Placental pericyte (primary cell): ENCODE results near the gene PER1. TPM values are rescaled to one million over a fixed set of nuclear protein-coding genes. Genes with fewer than 3 reads are reported as not detected.

Experiments
- total RNA-seq: library from RNA; depleted of rRNA; stranded (reverse); fragments of >200 nt; gene quantifications from 2 replicates; pipeline ENCODE4 v1.2.3, GENCODE V29; 2012

Gene PER1, protein sequence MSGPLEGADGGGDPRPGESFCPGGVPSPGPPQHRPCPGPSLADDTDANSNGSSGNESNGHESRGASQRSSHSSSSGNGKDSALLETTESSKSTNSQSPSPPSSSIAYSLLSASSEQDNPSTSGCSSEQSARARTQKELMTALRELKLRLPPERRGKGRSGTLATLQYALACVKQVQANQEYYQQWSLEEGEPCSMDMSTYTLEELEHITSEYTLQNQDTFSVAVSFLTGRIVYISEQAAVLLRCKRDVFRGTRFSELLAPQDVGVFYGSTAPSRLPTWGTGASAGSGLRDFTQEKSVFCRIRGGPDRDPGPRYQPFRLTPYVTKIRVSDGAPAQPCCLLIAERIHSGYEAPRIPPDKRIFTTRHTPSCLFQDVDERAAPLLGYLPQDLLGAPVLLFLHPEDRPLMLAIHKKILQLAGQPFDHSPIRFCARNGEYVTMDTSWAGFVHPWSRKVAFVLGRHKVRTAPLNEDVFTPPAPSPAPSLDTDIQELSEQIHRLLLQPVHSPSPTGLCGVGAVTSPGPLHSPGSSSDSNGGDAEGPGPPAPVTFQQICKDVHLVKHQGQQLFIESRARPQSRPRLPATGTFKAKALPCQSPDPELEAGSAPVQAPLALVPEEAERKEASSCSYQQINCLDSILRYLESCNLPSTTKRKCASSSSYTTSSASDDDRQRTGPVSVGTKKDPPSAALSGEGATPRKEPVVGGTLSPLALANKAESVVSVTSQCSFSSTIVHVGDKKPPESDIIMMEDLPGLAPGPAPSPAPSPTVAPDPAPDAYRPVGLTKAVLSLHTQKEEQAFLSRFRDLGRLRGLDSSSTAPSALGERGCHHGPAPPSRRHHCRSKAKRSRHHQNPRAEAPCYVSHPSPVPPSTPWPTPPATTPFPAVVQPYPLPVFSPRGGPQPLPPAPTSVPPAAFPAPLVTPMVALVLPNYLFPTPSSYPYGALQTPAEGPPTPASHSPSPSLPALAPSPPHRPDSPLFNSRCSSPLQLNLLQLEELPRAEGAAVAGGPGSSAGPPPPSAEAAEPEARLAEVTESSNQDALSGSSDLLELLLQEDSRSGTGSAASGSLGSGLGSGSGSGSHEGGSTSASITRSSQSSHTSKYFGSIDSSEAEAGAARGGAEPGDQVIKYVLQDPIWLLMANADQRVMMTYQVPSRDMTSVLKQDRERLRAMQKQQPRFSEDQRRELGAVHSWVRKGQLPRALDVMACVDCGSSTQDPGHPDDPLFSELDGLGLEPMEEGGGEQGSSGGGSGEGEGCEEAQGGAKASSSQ (N-terminal part only)
- 6.2 and 14.2 TPM in 2 replicates for total RNA-seq

GRCh38 chr17:8152112-8152775, at the start of gene PER1:
TSS of gene PER1 (minus strand) at chr17:8152404. CDS start at chr17:8150706, 1,698 bp downstream.

GRCh38 chr17:8189711-8190477, 37.7 kb upstream of the PER1 start, which contains the start of gene BORCS6:
TSS of gene BORCS6 (minus strand) at chr17:8190180. CDS start at chr17:8190140, 40 bp downstream.

DNA sequence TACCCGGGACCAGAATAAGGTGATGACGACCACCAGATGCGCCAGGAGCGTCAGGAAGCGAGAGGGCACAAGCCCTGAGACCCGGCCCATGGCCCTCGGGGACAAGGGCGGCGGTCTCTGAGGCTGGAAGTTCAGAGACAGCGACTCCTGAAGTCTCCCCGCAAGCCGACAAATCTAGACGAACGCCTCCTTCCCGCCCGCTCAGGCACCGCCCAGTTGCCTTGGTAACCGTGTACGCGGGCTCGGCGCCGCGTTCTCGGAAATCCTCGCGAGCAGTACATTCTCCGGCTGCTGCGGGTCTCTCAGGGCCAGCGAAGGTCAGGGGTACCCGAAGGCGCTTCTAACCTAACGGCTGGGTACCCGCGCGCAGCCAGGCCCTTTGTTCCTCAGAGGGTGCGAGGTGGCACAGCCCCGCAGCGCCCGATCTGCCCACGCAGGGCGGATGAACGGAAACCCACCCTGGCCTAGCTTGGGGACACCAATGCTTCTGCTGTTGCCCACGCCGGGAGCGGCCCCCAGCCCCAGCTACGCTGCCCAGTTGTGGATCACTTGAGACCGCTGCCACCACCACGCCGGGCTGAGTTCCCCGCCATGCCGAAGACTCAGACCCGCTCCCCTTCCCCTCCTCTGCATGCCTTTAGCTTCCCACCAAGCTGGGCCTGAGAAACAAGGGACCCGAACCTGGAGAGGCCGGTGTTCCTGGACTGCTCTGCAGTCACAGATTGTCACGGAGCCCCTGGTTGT, 24.2 kb upstream of the PER1 start, which contains the start of gene TMEM107:
Gene TMEM107, minus strand, starts transcription at position 184 of the 744 bp plus-strand sequence. Its CDS starts 94 bp downstream, at position 90.

GRCh38 chr17:8162233-8162996, 10.2 kb upstream of the PER1 start, which contains the start of gene VAMP2:
TSS of gene VAMP2 (minus strand) at chr17:8162948. CDS start at chr17:8162879, 69 bp downstream.

GRCh38 chr17:8123695-8124349, 28.4 kb downstream of the PER1 start, which contains the start of gene HES7:
TSS of gene HES7 (minus strand) at chr17:8124106. CDS start at chr17:8124084, 22 bp downstream.

GRCh38 chr17:8117980-8118768, 34.0 kb downstream of the PER1 start, which contains the start of gene ALOXE3:
TSS of gene ALOXE3 (minus strand) at chr17:8118514. CDS start at chr17:8117990, 524 bp downstream.

Other genes starting within 250 kb of the PER1 start
- gene RNF227, start 236.1 kb downstream of the PER1 start, total RNA-seq: 1.1 and 6.2 TPM in 2 replicates
- 1.9 TPM in 1 of 2 replicates, not detected in the other for gene KCNAB3, start 222.5 kb downstream of the PER1 start, total RNA-seq
- 47.0 and 68.7 TPM in 2 replicates for gene TRAPPC1, start 220.5 kb downstream of the PER1 start, total RNA-seq
- gene CNTROB, start 220.2 kb downstream of the PER1 start, total RNA-seq: 19.3 and 37.2 TPM in 2 replicates
- gene GUCY2D, start 149.8 kb downstream of the PER1 start, total RNA-seq: not detected in 2 replicates
- under 0.01 TPM in 1 of 2 replicates, not detected in the other for gene ALOX15B, start 113.3 kb downstream of the PER1 start, total RNA-seq
- gene ALOX12B, start 64.7 kb downstream of the PER1 start, total RNA-seq: not detected in 2 replicates
- gene ALOXE3, start 33.9 kb downstream of the PER1 start, total RNA-seq: under 0.01 TPM in 1 of 2 replicates, not detected in the other
- under 0.01 TPM in 1 of 2 replicates, not detected in the other for gene HES7, start 28.3 kb downstream of the PER1 start, total RNA-seq
- gene VAMP2, start 10.5 kb upstream of the PER1 start, total RNA-seq: 5.0 TPM in 2 replicates
- 7.7 and 23.8 TPM in 2 replicates for gene TMEM107, start 24.0 kb upstream of the PER1 start, total RNA-seq
- 7.6 and 11.6 TPM in 2 replicates for gene BORCS6, start 37.8 kb upstream of the PER1 start, total RNA-seq
- 2.6 and 67.6 TPM in 2 replicates for gene AURKB, start 58.2 kb upstream of the PER1 start, total RNA-seq
- 6.3 and 9.4 TPM in 2 replicates for gene CTC1, start 95.7 kb upstream of the PER1 start, total RNA-seq
- gene PFAS, start 96.9 kb upstream of the PER1 start, total RNA-seq: 16.4 and 74.0 TPM in 2 replicates
- 7.4 and 16.9 TPM in 2 replicates for gene RANGRF, start 136.3 kb upstream of the PER1 start, total RNA-seq
- gene SLC25A35, start 143.0 kb upstream of the PER1 start, total RNA-seq: 0.66 and 1.4 TPM in 2 replicates
- not detected in 2 replicates for gene ARHGEF15, start 157.8 kb upstream of the PER1 start, total RNA-seq
- not detected in 2 replicates for gene ODF4, start 187.4 kb upstream of the PER1 start, total RNA-seq
- 1,554 and 3,672 TPM in 2 replicates for gene RPL26, start 230.8 kb upstream of the PER1 start, total RNA-seq
- gene RNF222, start 245.4 kb upstream of the PER1 start, total RNA-seq: not detected in 2 replicates